Vagina (tissue), 2 donors: ENCODE measurements around the gene FAM3C. TPM values are rescaled to one million over a fixed set of nuclear protein-coding genes. Genes with fewer than 3 reads are reported as not detected.

Experiments
- DNase-seq, 2 donors: peaks; one replicate each; pipeline ENCODE4 v3.0.0-alpha.2; 2017; ENCODE audit errors: extremely low spot score in 2 of 2
- H3K27ac ChIP-seq: fragments of 200-600 bp; sonication (generic); one replicate; pipeline ENCODE4 v1.5.1; 2019
- H3K27me3 ChIP-seq: fragments of 200-600 bp; sonication (generic); one replicate; pipeline ENCODE4 v1.5.1; 2019
- H3K36me3 ChIP-seq, 2 donors: fragments of 200-600 bp; sonication (generic); one replicate each; pipeline ENCODE4 v1.5.1; 2017 to 2019
- H3K4me1 ChIP-seq: fragments of 200-600 bp; sonication (generic); one replicate; pipeline ENCODE4 v1.5.1; 2019
- H3K4me3 ChIP-seq, 2 donors: fragments of 200-600 bp; sonication (generic); 1 replicate in 1 of 2; 2 replicates in 1 of 2; pipeline ENCODE4 v1.5.1; 2016 to 2019
- H3K9me3 ChIP-seq: fragments of 200-600 bp; sonication (generic); one replicate; pipeline ENCODE4 v1.5.1; 2019
- CTCF ChIP-seq, 3 experiments: fragments of 450-650 bp in 2 of 3; fragments of 200-600 bp in 1 of 3; sonication (generic) in 1 of 3; IDR thresholded peaks; one replicate each; pipeline ENCODE4 v1.5.1; 2017 to 2019; ENCODE audit warnings: antibody characterized with exemption in 3 of 3, mild to moderate bottlenecking in 2 of 3, moderate library complexity in 2 of 3
- POLR2A ChIP-seq, 2 donors: fragments of 450-650 bp; IDR thresholded peaks; one replicate each; pipeline ENCODE4 v1.6.1; 2017; ENCODE audit warnings: antibody characterized with exemption in 2 of 2, mild to moderate bottlenecking in 2 of 2, moderate library complexity in 2 of 2
- POLR2AphosphoS5 ChIP-seq, 2 donors: sonication (generic); formaldehyde crosslinking; IDR thresholded peaks; one replicate each; pipeline ENCODE4 v1.9.0; 2017; ENCODE audit warnings: antibody characterized with exemption in 2 of 2, mild to moderate bottlenecking in 2 of 2, low read depth in 1 of 2; ENCODE audit not compliant: insufficient read depth in 1 of 2
- intact Hi-C: fragments of 100-400 bp; cut with DNase I; formaldehyde crosslinking; loops from one replicate; pipeline ENCODE4 v1.15.1; 2023
- total RNA-seq: library from RNA; depleted of rRNA; stranded (reverse); fragments of >200 nt; gene quantifications from one replicate; pipeline ENCODE4 v1.2.3, GENCODE V29; 2016

Gene FAM3C
- total RNA-seq, 1 donor from 2014 or later, result 36.1 TPM

- Histone ChIP-seq H3K4me1 (no peaks in the 10 kb centered on the region), H3K9me3 (no peaks in the 10 kb centered on the region), H3K36me3 (no peaks in the 10 kb centered on the region), H3K4me3 (no peak overlapping the region), H3K27ac (peak overlapping the region; percentile 1), H3K27me3 (no peaks in the 10 kb centered on the region)
- TF ChIP-seq POLR2A (IDR thresholded peaks at IDR 0.05), result no peak
- TF ChIP-seq CTCF (IDR thresholded peaks at IDR 0.05), result no peak
- intact Hi-C loops, result no loop called here
- DNase-seq, result no peak
Observed at GRCh38 chr7:121344093-121344492, 52.0 kb downstream of the FAM3C start.

GRCh38 chr7:121343302-121343701 lies 52.8 kb downstream of the FAM3C start:
- H3K9me3 ChIP-seq, result no peaks in the 10 kb centered on the region
- DNase-seq, result no peak
- no peak for TF ChIP-seq POLR2A (IDR thresholded peaks at IDR 0.05)
- TF ChIP-seq POLR2AphosphoS5 (IDR thresholded peaks at IDR 0.05; ENCODE audit: insufficient read depth in 1 of 2, low read depth in 1 of 2), result no peak
- H3K4me1 ChIP-seq, result no peaks in the 10 kb centered on the region
- no peaks in the 10 kb centered on the region for H3K27me3 ChIP-seq
- no peaks in the 10 kb centered on the region for H3K36me3 ChIP-seq
- intact Hi-C loops, result no loop called here
- H3K27ac ChIP-seq, result peak overlapping the region; percentile 1
- H3K4me3 ChIP-seq, result no peak overlapping the region

- no peak for TF ChIP-seq POLR2AphosphoS5 (IDR thresholded peaks at IDR 0.05; ENCODE audit: insufficient read depth in 1 of 2, low read depth in 1 of 2)
- intact Hi-C loops, result no loop called here
- no peaks in the 10 kb centered on the region for H3K9me3 ChIP-seq
- no peak for DNase-seq
- no peaks in the 10 kb centered on the region for H3K27me3 ChIP-seq
- H3K4me3 ChIP-seq, result no peak overlapping the region
- H3K4me1 ChIP-seq, result no peaks in the 10 kb centered on the region
- H3K27ac ChIP-seq, result no peak overlapping the region
- H3K36me3 ChIP-seq, result no peaks in the 10 kb centered on the region
Observed at GRCh38 chr7:121342631-121343030, 53.5 kb downstream of the FAM3C start.

GRCh38 chr7:121341933-121342332 lies 54.2 kb downstream of the FAM3C start:
- intact Hi-C loops, result no loop called here
- TF ChIP-seq POLR2AphosphoS5 (IDR thresholded peaks at IDR 0.05; ENCODE audit: insufficient read depth in 1 of 2, low read depth in 1 of 2), result no peak
- TF ChIP-seq CTCF (IDR thresholded peaks at IDR 0.05), result no peak
- TF ChIP-seq POLR2A (IDR thresholded peaks at IDR 0.05), result no peak
- DNase-seq, result no peak
- H3K27ac ChIP-seq, result no peak overlapping the region
- no peaks in the 10 kb centered on the region for H3K36me3 ChIP-seq
- H3K4me3 ChIP-seq, result no peak overlapping the region
- no peaks in the 10 kb centered on the region for H3K27me3 ChIP-seq
- no peaks in the 10 kb centered on the region for H3K4me1 ChIP-seq
- no peaks in the 10 kb centered on the region for H3K9me3 ChIP-seq

- Histone ChIP-seq H3K27ac (no peak overlapping the region), H3K27me3 (no peaks in the 10 kb centered on the region), H3K36me3 (no peaks in the 10 kb centered on the region), H3K9me3 (no peaks in the 10 kb centered on the region), H3K4me1 (no peaks in the 10 kb centered on the region), H3K4me3 (no peak overlapping the region)
- no peak for DNase-seq
- intact Hi-C loops, result no loop called here
- TF ChIP-seq CTCF (IDR thresholded peaks at IDR 0.05) (no peak), POLR2A (IDR thresholded peaks at IDR 0.05) (no peak), POLR2AphosphoS5 (IDR thresholded peaks at IDR 0.05; ENCODE audit: insufficient read depth in 1 of 2, low read depth in 1 of 2) (no peak)
Observed at GRCh38 chr7:121339082-121339481, 57.0 kb downstream of the FAM3C start.

- TF ChIP-seq POLR2A (IDR thresholded peaks at IDR 0.05), result no peak
- TF ChIP-seq POLR2AphosphoS5 (IDR thresholded peaks at IDR 0.05; ENCODE audit: insufficient read depth in 1 of 2, low read depth in 1 of 2), result no peak
- TF ChIP-seq CTCF (IDR thresholded peaks at IDR 0.05), result no peak
- Histone ChIP-seq H3K4me3 (no peak overlapping the region), H3K4me1 (no peaks in the 10 kb centered on the region), H3K9me3 (no peaks in the 10 kb centered on the region), H3K27me3 (no peaks in the 10 kb centered on the region), H3K36me3 (no peaks in the 10 kb centered on the region), H3K27ac (peak overlapping the region; percentile 31)
- DNase-seq, result no peak
- intact Hi-C loops, result no loop called here
Observed at GRCh38 chr7:121337398-121337797, 58.7 kb downstream of the FAM3C start.
